ENCODE results near the gene CFAP90.

The CFAP90 gene

DNA sequence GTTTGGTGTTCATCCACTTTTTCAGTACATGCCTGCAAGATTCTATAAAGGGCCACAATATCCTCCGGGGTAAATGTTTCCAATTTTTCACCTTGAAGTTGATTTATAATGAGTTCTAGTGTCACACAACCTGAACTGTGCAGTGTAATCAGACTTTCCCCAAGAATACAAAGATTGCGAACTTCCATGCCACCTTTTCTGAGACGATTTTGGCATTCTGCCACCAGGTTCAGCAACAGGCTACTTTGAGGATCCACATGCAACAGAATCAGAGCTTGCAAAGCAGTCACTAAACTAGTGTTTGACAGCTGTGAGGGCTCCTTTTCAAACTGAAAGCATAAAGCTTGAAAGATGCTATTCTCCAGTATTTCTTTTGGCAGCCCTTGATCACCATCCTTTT is 16.3 kb upstream of the CFAP90 start:
- no peak for DNase-seq

GRCh38 chr5:7866196-7866595 is 15.3 kb upstream of the CFAP90 start:
- DNase-seq: peak; percentile 60

DNA sequence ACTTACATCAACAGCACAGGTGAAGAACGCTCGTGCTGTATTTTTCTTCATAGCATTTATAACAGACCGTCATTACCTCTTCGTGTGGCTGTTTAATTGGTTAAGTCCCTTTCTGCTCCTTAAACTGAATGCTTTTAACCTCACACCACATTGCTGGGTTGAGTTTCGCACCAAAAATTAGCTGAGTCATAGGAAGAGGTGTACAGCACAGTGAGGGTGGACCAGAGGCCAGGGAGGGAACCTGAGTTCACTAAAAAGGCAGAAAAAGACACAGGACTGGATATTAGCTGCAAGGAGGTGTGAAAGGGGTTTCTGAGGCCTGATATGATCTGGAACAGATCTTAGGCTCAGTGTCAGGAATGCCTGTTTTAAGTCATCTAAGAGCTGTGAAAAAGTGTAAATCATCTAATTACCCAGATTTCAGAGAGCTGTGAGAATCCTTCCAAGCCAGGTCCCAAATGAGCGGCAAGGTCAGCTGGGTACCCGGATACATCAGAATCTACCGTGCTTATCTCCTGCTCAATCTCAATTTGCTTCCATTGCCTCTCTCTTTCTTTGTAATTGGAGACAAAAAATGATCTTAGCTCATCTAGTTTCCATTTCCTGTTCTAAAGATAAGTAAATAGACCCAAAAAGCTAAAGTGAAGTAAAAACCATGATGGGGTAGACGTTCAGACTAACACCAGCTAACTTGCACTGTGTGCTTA is 7.1 kb upstream of the CFAP90 start:
- DNase-seq: peak; percentile 35

GRCh38 chr5:7857361-7857760 is 6.4 kb upstream of the CFAP90 start:
- no peak for DNase-seq

DNA sequence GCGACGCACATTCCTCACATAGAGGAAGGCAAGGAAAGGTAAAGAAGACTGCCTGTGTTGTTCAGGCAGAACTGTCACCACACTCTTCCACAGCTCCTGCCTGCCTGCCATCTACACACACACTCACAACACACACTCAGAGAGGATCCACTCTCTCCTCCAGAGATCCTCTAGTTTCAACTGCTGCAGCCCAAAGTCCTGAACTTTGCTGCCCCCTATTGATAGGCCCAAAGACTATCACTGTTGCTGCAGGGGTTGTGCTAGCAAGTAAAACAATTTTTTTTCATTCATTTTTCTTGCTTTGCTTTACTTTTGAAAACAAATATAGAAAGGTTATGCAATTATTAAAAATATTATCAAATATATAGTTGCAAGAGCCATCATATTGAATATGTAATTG is 5.9 kb upstream of the CFAP90 start:
- DNase-seq: peak; percentile 76

GRCh38 chr5:7855611-7856010 is 4.7 kb upstream of the CFAP90 start:
- no peak for DNase-seq

GRCh38 chr5:7852988-7853387 is 2.1 kb upstream of the CFAP90 start:
- DNase-seq: no peak

DNA sequence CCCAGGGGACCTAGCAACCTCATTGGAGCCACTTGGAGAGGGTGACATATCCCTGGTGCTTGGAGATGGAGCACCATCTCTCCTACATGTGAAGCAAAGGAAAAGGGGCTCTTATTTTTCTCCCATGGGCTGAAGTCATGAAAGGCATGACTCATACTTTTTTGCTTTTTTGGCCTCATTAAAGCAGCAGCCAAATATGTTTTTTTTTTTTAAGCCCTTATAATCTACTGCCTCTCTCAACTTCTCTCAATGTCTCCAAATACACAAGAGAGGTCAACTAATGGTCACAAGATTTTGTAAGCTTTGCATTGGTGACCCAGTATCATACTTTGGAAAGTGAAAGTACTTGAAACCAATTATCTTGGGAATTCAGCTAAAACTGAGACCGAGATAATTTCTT is 1.6 kb upstream of the CFAP90 start:
- DNase-seq: no peak

DNA sequence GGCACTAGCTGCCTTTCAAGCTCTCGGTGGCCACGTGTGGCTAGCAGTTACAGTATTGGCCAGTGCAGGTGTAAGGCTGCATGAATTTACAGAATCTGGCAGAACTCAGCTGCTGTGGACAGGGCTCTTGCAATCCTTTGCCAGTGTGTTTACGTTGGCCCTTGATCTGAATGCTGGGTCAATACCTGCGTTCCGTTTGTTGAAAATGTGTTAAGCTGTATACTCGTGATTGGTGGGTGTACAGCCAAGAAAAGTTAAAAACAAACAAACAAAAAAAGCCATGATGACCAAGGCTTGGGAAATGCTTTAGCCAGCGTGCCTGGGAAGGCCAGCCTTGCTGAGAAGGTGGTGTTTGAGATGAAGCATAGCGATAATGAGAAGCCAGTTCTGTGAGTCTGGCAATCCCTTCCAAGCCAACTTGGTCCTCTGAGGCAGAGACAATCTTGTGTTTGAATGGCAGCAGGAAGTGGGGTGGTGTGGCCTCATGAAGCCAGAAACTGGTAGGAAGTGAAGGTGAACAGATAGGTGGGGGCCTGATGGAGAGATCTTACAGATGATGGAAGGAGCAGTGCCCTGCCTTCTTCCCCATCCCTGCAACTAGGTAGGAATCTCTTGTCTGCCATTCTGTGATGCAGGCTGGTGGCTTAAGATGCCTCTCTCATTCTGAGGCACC is 820 bp upstream of the CFAP90 start:
- DNase-seq: no peak

DNA sequence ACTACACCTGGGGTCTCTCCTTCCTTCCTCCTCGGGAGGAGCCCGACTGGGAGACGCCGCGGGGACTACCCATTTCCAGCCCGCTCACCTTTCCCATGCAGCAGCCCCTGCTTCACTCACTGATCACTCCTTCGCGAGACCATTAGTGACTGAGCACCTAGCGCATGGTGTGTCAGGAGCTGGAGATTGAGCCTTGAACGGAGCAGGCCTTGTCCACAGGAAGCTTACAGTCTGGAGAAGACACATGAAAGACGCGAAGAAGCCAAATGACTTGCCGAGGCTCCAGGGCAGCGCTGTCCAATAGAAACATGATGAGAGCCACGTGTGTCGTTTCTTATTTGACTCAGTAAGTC is 283 bp upstream of the CFAP90 start:
- no peak for DNase-seq

- no peak for DNase-seq
Measured at GRCh38 chr5:7849681-7850394, 1.1 kb downstream of the CFAP90 start.

GRCh38 chr5:7848296-7848695 is 2.6 kb downstream of the CFAP90 start:
- DNase-seq: no peak

- no peak for DNase-seq
Measured at GRCh38 chr5:7846327-7846726, 4.6 kb downstream of the CFAP90 start.

DNA sequence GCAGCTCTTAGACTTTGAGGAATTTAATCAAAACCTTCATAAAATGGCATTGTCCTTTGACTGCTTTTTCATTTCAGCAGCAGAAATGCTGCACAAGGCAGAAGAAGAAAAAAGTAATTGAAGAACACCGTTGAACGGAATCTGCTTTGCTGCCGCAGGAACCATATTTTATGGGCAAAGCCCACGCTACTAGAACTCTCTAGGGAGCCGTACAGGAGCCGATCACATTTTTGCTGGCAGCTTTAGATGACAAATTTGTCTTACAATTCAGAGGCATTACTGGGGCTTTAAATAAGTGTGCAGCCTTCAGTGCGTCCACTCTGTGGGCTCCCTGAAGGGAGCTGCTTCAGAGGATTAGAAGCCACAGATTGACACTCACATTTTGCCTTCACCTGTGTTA is 5.4 kb downstream of the CFAP90 start:
- no peak for DNase-seq

DNA sequence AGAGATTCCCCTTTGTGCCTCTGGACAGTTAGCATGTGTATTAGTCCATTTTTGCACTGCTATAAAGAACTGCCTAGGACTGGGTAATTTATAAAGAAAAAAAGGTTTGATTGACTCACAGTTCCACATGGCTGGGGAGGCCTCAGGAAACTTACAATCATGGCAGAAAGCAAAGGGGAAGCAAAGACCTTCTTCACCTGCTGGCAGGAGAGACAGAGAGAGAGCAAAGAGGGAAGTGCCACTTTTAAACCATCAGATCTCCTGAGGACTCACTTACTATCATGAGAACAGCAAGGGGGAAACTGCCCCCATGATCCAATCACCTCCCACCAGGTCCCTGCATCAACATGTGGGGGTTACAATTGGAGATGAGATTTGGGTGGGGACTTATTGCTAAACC is 6.0 kb downstream of the CFAP90 start:
- DNase-seq: no peak

GRCh38 chr5:7842531-7842930 is 8.4 kb downstream of the CFAP90 start:
- no peak for DNase-seq

DNA sequence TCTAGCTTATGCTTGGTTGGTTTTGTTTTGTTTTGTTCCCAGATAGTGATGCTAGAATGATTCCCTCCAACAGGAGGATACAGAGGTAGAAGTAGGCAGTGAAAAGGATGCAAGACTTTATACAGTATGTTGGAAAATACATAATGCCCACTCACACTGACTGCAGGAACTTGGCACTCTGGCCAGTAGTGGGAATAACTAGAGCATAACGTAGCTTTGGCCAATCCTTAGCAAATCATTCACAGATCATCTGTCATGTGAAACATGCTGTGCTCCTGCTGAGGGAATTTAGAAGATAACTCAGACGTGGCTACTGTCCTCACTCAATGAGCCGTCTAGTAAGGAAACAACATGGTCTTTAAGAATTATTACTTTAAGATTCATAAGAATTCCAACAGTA is 13.5 kb downstream of the CFAP90 start:
- no peak for DNase-seq

DNA sequence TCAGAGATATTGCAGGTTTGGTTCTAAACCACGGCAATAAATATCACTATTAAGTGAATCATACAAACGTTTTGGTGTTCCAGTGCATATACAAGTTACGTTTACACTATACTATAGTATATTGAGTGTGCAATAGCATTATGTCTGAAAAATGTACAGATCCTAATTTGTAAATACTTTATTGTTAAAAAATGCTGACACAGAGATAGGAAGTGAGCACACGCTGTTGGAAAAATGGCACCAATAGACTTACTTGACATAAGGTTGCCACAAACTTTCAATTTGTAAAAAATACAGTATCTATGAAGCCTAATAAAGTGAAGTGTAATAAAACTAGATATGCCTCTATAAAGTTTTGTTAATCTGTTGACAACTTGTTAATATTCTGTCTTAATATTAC is 16.0 kb downstream of the CFAP90 start:
- no peak for DNase-seq

- DNase-seq: no peak
Measured at GRCh38 chr5:7828269-7828668, 22.7 kb downstream of the CFAP90 start.

DNA sequence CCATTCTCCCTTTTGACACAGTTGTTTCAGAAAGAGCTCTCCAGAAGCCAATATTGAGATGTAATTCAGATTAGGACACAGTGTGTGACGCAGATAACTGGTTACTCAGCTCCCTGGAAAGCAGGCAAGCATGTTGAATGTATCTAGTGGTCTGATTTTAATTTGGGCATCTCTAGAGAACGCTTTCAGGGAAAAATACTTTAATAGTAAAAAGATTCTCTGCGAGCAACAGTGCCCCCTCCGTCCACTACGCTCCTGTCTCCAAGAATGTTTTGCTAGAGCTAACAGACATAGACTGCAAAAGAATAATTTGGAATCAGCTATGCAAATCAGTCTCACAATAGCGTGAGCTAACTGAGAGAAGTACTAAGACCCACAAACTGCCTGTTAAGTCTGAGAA is 23.3 kb downstream of the CFAP90 start:
- no peak for DNase-seq

- DNase-seq: no peak
Measured at GRCh38 chr5:7825630-7826029, 25.3 kb downstream of the CFAP90 start.

DNA sequence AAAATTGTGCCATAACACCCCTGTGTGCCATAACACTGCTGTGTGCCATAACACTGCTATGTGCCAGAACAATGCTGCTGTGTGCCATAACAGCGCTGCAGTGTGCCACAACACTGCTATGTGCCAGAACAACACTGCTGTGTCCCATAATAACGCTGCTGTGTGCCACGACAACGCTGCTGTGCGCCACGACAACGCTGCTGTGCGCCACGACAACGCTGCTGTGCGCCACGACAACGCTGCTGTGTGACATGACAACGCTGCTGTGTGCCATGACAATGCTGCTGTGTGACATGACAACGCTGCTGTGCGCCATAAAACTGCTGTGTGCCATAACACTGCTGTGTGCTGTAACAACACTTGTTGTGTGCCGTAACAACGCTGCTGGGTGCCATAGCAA is 25.9 kb downstream of the CFAP90 start:
- DNase-seq: no peak

- DNase-seq: no peak
Measured at GRCh38 chr5:7823594-7823993, 27.3 kb downstream of the CFAP90 start.

GRCh38 chr5:7822449-7822848 is 28.5 kb downstream of the CFAP90 start:
- no peak for DNase-seq

- no peak for DNase-seq
Measured at GRCh38 chr5:7816535-7816901, 34.4 kb downstream of the CFAP90 start.
